Germinal center (tissue), 1 donor: ENCODE data around the gene ARRDC2.

Source experiments
- DNase-seq: peaks from one replicate; pipeline ENCODE4 v3.0.0; 2012; ENCODE audit warnings: mixed read lengths, low spot score

Gene ARRDC2

DNA sequence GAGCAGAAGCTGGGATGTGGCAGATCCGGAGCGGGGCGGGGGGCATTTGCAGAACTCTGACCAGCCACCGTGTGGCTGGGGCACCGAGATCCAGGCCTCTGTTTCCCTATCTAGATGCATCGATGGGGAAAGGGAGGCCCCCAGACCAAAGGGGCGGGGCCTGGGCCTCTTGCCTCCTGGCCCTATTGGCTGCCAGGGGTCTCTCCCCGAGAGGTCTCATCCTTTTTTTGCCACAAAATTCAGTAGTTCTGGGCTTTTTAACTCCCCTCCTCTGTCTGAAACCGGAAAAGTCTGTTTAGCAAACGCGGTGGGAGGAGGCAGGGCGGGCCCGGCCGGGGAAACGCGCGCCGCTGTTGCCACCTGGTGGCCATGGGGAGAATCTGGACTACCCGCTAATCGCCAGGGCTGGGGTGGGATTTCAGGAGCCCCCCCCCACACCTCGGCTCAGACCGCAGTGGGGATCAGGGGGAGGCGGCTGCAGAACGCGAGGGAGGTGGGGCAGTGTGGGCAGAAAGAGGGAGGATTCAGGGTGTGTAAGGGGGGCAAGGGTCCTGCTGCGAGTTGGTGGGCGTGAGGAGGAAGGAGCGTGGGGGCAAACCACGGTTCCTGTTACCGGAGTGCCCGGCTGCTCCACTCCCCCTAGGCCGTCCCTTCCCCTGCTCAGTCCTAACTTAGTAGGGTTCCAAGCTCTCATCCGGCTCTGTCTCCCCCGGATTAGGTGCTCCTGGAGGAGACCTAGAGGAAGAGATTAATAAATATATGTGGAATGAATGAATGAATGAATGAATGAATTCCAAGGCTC, 50.4 kb downstream of the ARRDC2 start:
- DNase-seq: peak; percentile 88

DNA sequence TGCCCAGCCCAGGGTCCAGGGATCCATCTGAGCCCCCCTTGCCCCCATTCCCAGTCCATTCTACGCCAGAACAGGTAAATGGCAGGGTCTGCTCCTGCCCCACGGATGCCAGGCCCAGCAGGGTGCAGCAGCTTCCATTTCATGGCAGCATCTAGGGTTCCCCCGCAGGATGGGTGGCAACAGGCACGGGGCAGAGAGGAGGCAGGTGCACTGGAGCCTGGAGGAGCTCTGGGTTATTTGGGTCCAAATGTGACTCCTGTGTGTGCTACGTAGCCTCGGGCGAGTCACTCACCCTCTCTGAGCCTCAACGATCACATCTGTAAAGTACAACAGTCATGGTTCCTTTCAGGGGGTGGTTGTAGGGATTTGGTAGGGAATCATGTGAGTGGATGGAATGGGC, 51.3 kb downstream of the ARRDC2 start:
- DNase-seq: no peak

GRCh38 chr19:18059902-18060301, 51.9 kb downstream of the ARRDC2 start:
- no peak for DNase-seq

DNA sequence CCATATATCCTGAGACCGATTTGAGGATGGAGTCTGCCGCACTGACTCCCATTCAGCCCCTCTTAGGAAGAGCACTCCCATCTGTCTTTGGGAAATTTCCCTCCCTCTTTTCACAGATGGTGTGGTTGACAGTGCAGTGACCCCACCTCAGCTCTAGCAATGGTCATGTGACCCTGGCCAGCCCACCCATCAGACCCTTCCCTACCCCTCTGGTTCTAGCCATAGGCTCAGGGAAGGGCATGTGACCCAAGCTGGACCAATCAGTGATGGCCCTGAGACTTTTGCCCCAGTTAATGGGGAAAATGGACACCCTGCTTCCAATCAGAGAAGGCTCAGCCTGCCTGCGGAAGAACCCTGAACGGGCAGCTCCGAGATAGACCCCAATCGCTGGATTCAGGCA, 52.5 kb downstream of the ARRDC2 start:
- no peak for DNase-seq

- no peak for DNase-seq
Measured at GRCh38 chr19:18062028-18062427, 54.1 kb downstream of the ARRDC2 start.

DNA sequence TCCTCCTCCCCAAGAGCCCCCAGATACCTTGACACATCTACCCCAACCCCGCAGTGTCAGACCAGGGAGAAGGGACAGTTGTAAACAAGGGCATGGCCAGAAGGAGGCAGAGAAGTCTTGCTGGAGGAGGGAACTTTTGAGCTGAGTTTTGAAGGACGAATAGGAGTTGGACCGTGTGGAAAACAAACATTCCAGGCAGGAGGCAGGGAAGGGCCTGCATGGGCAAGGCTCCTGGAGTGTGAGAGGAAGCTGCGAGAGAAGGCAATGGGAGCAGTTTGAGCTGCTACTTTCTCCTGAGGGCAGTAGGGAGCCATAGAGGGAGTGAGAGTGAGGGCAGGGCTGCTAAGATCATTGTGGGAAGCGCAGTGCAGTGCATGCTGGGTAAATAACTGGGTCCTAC, 55.5 kb downstream of the ARRDC2 start:
- DNase-seq: no peak
